Neural progenitor cell (in vitro differentiated cells): ENCODE data around the gene C2orf49. TPM values are rescaled to one million over a fixed set of nuclear protein-coding genes. Genes with fewer than 3 reads are reported as not detected.

Source experiments
- DNase-seq: peaks from one replicate; pipeline ENCODE4 v3.0.0-alpha.2; 2016; ENCODE audit warnings: low spot score
- H2AFZ ChIP-seq: fragments of 200-600 bp; sonication (generic); replicated peaks from 2 replicates; pipeline ENCODE4 v1.6.1; 2016; ENCODE audit warnings: antibody characterized with exemption
- H3F3A ChIP-seq: fragments of 200-600 bp; sonication (generic); 2 replicates; pipeline ENCODE4 v1.6.1; 2016; ENCODE audit warnings: antibody characterized with exemption, low read depth
- H3K27ac ChIP-seq: fragments of 200-600 bp; sonication (generic); 2 replicates; pipeline ENCODE4 v1.5.1; 2016; ENCODE audit warnings: mild to moderate bottlenecking
- H3K27me3 ChIP-seq: fragments of 200-600 bp; sonication (generic); 2 replicates; pipeline ENCODE4 v1.6.1; 2016; ENCODE audit warnings: mild to moderate bottlenecking, moderate library complexity
- H3K36me3 ChIP-seq: fragments of 200-600 bp; sonication (generic); 2 replicates; pipeline ENCODE4 v1.5.1; 2016
- H3K4me1 ChIP-seq: fragments of 200-600 bp; sonication (generic); 2 replicates; pipeline ENCODE4 v1.6.1; 2016; ENCODE audit warnings: mixed run types
- H3K4me2 ChIP-seq: fragments of 200-600 bp; sonication (generic); 2 replicates; pipeline ENCODE4 v1.6.1; 2016
- H3K4me3 ChIP-seq: fragments of 200-600 bp; sonication (generic); 2 replicates; pipeline ENCODE4 v1.5.1; 2016
- H3K79me2 ChIP-seq: fragments of 200-600 bp; sonication (generic); 2 replicates; pipeline ENCODE4 v1.6.1; 2016; ENCODE audit warnings: low read depth
- H3K9ac ChIP-seq: fragments of 200-600 bp; sonication (generic); 2 replicates; pipeline ENCODE4 v1.6.1; 2016
- H3K9me3 ChIP-seq: fragments of 200-600 bp; sonication (generic); 2 replicates; pipeline ENCODE4 v1.5.1; 2016; ENCODE audit warnings: low read depth
- H4K20me1 ChIP-seq: fragments of 200-600 bp; sonication (generic); 2 replicates; pipeline ENCODE4 v1.6.1; 2016; ENCODE audit warnings: low read depth
- H3K27ac Mint-ChIP-seq: 3 replicates; pipeline ENCODE4 v1.8.0; 2021; ENCODE audit warnings: mixed read lengths
- H3K27me3 Mint-ChIP-seq: 2 replicates; pipeline ENCODE4 v1.8.0; 2022; ENCODE audit warnings: low read depth, mild to moderate bottlenecking, inconsistent platforms, moderate library complexity, mixed read lengths; ENCODE audit not compliant: insufficient read depth
- H3K36me3 Mint-ChIP-seq: 3 replicates; pipeline ENCODE4 v1.8.0; 2021; ENCODE audit warnings: mixed read lengths
- H3K4me1 Mint-ChIP-seq: 3 replicates; pipeline ENCODE4 v1.8.0; 2021; ENCODE audit warnings: mixed read lengths
- H3K4me3 Mint-ChIP-seq: 3 replicates; pipeline ENCODE4 v1.8.0; 2021; ENCODE audit warnings: mild to moderate bottlenecking, moderate library complexity, mixed read lengths
- H3K9me3 Mint-ChIP-seq: 3 replicates; pipeline ENCODE4 v1.8.0; 2020; ENCODE audit warnings: mixed read lengths
- EZH2 ChIP-seq: fragments of 200-600 bp; sonication (generic); IDR thresholded peaks from 2 replicates; pipeline ENCODE4 v1.6.1; 2017; ENCODE audit warnings: antibody characterized with exemption, mild to moderate bottlenecking, moderate library complexity
- EZH2phosphoT487 ChIP-seq: fragments of 200-600 bp; sonication (generic); IDR thresholded peaks from 2 replicates; pipeline ENCODE4 v1.6.1; 2017; ENCODE audit warnings: antibody characterized with exemption
- total RNA-seq: library from RNA; depleted of rRNA; stranded (reverse); fragments of >200 nt; gene quantifications from 2 replicates; pipeline ENCODE4 v1.2.3, GENCODE V29; 2015; ENCODE audit warnings: low replicate concordance
- TF ChIP-seq, protein P1 (sequence below): fragments of 200-600 bp; sonication (generic); IDR thresholded peaks from 2 replicates; pipeline ENCODE4 v1.5.1; 2017; ENCODE audit warnings: antibody characterized with exemption, mild to moderate bottlenecking

C2orf49 gene
- total RNA-seq, 1 donor from 2014 or later: 42.9 TPM

DNA sequence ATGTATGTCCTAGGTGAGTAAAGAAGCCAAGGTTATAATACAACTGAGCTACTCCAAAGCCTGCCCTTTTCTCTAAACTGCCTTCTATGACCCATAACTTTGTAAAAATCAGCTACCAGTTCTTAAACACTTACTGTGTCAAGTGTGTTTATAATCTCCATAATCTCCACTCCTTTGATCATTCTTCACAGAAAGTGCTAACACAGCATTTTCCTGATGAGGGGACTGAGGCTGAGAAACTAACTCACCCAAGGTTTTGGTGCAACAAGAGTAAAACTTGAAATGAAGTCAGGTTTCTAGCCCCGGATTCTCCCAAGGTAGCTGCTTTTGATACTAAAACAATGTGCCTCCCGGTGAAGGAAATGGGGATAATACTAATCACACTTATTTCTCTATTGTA is 1.9 kb upstream of the C2orf49 start:
- Mint-ChIP-seq H3K4me3 (peak overlapping the region; percentile 100), H3K27me3 (no peaks in the 10 kb centered on the region), H3K4me1 (peaks cover 20% of the 10 kb centered on the region), H3K27ac (no peak overlapping the region), H3K9me3 (no peaks in the 10 kb centered on the region), H3K36me3 (no peaks in the 10 kb centered on the region)
- peaks cover 48% of the 10 kb centered on the region for H3K79me2 ChIP-seq
- peaks cover 3% of the 10 kb centered on the region for H3F3A ChIP-seq
- no peak overlapping the region for H3K4me2 ChIP-seq
- H3K4me3 ChIP-seq: no peak overlapping the region
- no peak for DNase-seq
- peaks cover 14% of the 10 kb centered on the region for H3K4me1 ChIP-seq
- H4K20me1 ChIP-seq: peaks cover 11% of the 10 kb centered on the region
- peaks cover 5% of the 10 kb centered on the region for H3K36me3 ChIP-seq
- no peak overlapping the region for H3K9ac ChIP-seq
- no peaks in the 10 kb centered on the region for H3K9me3 ChIP-seq
- no peaks in the 10 kb centered on the region for H3K27me3 ChIP-seq
- TF ChIP-seq EZH2 (no peak), EZH2phosphoT487 (no peak)
- TF ChIP-seq, protein P1, sequence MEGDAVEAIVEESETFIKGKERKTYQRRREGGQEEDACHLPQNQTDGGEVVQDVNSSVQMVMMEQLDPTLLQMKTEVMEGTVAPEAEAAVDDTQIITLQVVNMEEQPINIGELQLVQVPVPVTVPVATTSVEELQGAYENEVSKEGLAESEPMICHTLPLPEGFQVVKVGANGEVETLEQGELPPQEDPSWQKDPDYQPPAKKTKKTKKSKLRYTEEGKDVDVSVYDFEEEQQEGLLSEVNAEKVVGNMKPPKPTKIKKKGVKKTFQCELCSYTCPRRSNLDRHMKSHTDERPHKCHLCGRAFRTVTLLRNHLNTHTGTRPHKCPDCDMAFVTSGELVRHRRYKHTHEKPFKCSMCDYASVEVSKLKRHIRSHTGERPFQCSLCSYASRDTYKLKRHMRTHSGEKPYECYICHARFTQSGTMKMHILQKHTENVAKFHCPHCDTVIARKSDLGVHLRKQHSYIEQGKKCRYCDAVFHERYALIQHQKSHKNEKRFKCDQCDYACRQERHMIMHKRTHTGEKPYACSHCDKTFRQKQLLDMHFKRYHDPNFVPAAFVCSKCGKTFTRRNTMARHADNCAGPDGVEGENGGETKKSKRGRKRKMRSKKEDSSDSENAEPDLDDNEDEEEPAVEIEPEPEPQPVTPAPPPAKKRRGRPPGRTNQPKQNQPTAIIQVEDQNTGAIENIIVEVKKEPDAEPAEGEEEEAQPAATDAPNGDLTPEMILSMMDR: no peak
- H3K27ac ChIP-seq: no peak overlapping the region
- no peak overlapping the region for H2AFZ ChIP-seq

DNA sequence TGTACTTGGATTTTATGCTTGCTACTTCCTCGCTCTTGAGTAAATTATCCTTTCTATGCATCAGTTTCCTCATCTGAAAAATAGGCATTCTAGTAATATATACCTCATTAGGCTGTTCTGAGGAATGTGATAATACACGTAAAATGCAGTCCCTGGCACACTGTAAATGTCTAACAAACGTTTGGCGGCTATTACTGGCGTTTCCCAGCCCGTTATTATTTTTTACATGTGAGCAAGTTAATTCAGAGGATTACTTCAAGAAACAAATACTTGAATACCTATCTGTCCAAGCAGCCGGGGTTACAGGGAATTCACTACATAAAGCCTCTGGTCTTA is 586 bp upstream of the C2orf49 start:
- Mint-ChIP-seq H3K9me3 (no peaks in the 10 kb centered on the region), H3K36me3 (peaks cover 4% of the 10 kb centered on the region), H3K4me1 (peaks cover 17% of the 10 kb centered on the region), H3K27me3 (no peaks in the 10 kb centered on the region), H3K4me3 (peak overlapping the region; percentile 100), H3K27ac (peak overlapping the region; percentile 100)
- TF ChIP-seq EZH2phosphoT487 (no peak), EZH2 (no peak)
- TF ChIP-seq, protein P1: no peak
- Histone ChIP-seq H4K20me1 (peaks cover 11% of the 10 kb centered on the region), H3K4me2 (peak overlapping the region; percentile 93), H3K4me3 (peak overlapping the region; percentile 84), H3K79me2 (peaks cover 60% of the 10 kb centered on the region), H3K36me3 (peaks cover 5% of the 10 kb centered on the region), H3F3A (peaks cover 3% of the 10 kb centered on the region), H3K9me3 (no peaks in the 10 kb centered on the region), H3K27ac (peak overlapping the region; percentile 99), H3K9ac (peak overlapping the region; percentile 97), H3K27me3 (no peaks in the 10 kb centered on the region), H2AFZ (peak overlapping the region; percentile 98), H3K4me1 (peaks cover 14% of the 10 kb centered on the region)
- no peak for DNase-seq

DNA sequence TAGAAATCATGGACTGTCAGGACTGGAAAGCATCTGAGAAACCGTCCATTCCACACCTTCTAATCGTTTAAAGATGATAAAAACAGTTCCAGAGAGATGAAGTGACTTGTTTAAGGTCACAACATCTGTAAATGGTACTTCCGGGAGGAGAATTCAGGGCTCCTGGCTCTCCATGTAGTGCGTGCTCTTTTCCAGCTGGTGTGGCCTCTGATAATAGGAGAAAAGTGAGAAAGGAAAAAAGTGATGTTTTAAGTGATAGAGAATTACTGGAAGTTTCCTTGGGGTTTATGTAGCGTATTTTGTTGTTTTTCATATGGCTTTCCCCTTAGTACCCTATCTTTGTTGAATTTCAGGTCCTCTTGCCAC is 663 bp downstream of the C2orf49 start:
- H3K27ac ChIP-seq: no peak overlapping the region
- H3K36me3 Mint-ChIP-seq: peaks cover 7% of the 10 kb centered on the region
- peak overlapping the region; percentile 84 for H3K4me3 ChIP-seq

More for the DNA sequence above, 663 bp downstream of the C2orf49 start:
- H3K79me2 ChIP-seq: peaks cover 60% of the 10 kb centered on the region
- H3K27me3 Mint-ChIP-seq: no peaks in the 10 kb centered on the region
- H3K9ac ChIP-seq: peak overlapping the region; percentile 97
- H3K27me3 ChIP-seq: no peaks in the 10 kb centered on the region
- peak overlapping the region; percentile 96 for H3K27ac Mint-ChIP-seq
- peaks cover 11% of the 10 kb centered on the region for H4K20me1 ChIP-seq
- peaks cover 1% of the 10 kb centered on the region for H3F3A ChIP-seq
- H3K4me3 Mint-ChIP-seq: peak overlapping the region; percentile 100
- peaks cover 17% of the 10 kb centered on the region for H3K4me1 Mint-ChIP-seq
- peaks cover 14% of the 10 kb centered on the region for H3K4me1 ChIP-seq
- DNase-seq: no peak
- no peaks in the 10 kb centered on the region for H3K9me3 Mint-ChIP-seq
- peaks cover 12% of the 10 kb centered on the region for H3K36me3 ChIP-seq
- no peaks in the 10 kb centered on the region for H3K9me3 ChIP-seq
- TF ChIP-seq, protein P1: no peak
- no peak for TF ChIP-seq EZH2phosphoT487
- no peak for TF ChIP-seq EZH2
- peak overlapping the region; percentile 98 for H2AFZ ChIP-seq
- H3K4me2 ChIP-seq: peak overlapping the region; percentile 93
